NCI-H1694 (cell line): ENCODE results near the gene EEF1A1.

Experiments
- DNase-seq: peaks from one replicate; lab custom pipeline; 2025; lab: John Stamatoyannopoulos, UW

The EEF1A1 gene

GRCh38 chr6:73505142-73505541 lies 15.7 kb downstream of the EEF1A1 start:
- DNase-seq: no peak

DNA sequence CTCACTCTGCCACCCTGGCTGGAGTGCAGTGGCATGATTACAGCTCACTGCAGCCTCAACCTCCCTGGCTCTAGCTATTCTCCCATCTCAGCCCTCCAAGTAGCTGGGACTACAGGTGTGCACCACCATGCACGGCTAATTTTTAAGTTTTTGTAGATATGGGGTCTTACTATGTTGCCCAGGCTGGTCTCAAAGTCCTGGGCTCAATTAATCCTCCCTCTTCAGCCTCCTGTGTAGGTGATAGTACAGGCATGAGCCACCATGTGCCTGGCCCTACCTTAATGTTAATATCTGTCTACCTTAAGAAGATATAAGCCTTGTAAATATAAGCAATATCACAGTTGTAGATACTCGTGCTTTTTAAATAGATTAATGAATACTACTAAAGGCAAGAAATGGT lies 16.7 kb downstream of the EEF1A1 start:
- DNase-seq: no peak

GRCh38 chr6:73503027-73503772 lies 17.6 kb downstream of the EEF1A1 start:
- DNase-seq: no peak

GRCh38 chr6:73497915-73498314 lies 22.9 kb downstream of the EEF1A1 start:
- DNase-seq: no peak

DNA sequence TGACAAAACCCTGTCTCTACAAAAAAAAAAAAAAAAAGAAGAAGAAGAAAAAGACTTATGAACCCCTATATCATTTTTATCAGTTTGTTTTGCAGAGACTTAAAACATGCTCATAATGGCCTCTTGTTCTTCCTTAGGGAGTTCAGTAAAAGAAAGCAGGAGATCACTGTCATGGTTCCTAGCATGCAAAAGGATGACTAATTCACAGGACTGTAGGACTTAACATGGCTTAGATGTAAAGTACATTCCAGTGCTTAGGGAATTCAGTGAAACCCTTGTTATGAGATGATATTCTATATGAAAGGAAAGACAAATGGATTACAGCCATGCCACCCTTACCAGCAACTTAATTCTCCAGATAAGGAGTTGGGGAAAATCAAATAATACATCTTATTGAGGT lies 29.5 kb downstream of the EEF1A1 start:
- no peak for DNase-seq

DNA sequence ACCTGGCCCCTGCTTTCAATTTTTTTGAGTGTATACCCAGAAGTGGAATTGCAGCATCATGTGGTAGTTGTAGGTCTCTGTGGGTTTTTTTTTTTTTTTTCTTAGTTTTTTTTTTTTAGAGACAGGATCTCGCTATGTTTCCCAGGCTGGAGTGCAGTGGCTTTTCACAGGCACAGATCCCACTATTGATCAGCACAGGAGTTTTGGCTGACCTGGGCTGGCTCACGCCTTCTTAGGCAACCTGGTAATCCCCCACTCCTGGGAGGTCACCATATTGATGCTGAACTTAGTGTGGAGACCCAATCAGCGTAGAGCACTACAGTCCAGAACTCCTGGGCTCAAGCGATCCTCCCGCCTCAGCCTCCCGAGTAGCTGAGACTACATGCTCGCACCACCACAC lies 33.4 kb downstream of the EEF1A1 start:
- no peak for DNase-seq

DNA sequence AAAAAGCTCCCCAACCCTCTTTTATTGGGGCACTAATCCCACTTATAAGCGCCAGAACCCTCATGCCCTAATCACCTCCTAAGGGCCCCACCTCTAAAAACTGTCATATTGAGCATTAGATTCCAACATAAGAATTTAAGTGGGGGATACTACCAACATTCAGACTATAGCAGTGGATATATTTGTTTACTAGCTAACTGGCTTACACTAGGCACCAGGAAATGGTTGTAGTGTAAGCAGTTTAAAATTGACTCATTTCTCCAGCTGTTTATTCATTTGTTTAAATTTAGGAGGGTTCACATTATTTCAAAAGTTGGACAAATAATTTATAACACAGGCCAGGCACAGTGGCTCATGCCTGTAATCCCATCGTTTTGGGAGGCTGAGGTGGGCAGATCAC lies 36.4 kb downstream of the EEF1A1 start:
- no peak for DNase-seq

GRCh38 chr6:73481969-73482368 lies 38.9 kb downstream of the EEF1A1 start:
- DNase-seq: no peak

- no peak for DNase-seq
These were observed 43.4 kb downstream of the EEF1A1 start for GRCh38 chr6:73477407-73477806.

- DNase-seq: no peak
These were observed 44.1 kb downstream of the EEF1A1 start for GRCh38 chr6:73476723-73477122.

- no peak for DNase-seq
These were observed 49.0 kb downstream of the EEF1A1 start for GRCh38 chr6:73471686-73472290.
